Measurements from ENCODE around the gene FCMR. TPM values are rescaled to one million over a fixed set of nuclear protein-coding genes. Genes with fewer than 3 reads are reported as not detected.

Gene FCMR
- total RNA-seq, 2 donors from 2014 or later = not detected

- Mint-ChIP-seq H3K27ac (no peak overlapping the region), H3K27me3 (ENCODE audit: insufficient read depth) (peaks cover 42% of the 10 kb centered on the region), H3K9me3 (no peaks in the 10 kb centered on the region), H3K4me1 (peaks cover 7% of the 10 kb centered on the region), H3K4me3 (no peak overlapping the region), H3K36me3 (ENCODE audit: low read depth) (no peaks in the 10 kb centered on the region)
- peak; percentile 56 for DNase-seq
- H3K9ac ChIP-seq (ENCODE audit: extremely low read depth, low read length, poor library complexity, severe bottlenecking) = no peak overlapping the region
- no peaks in the 10 kb centered on the region for H3K4me1 ChIP-seq (ENCODE audit: control insufficient read depth, insufficient read depth, low read length)
- WGBS, 2 experiments (ENCODE audit: insufficient coverage in 1 of 2, insufficient read length in 1 of 2) = 76 to 100% methylated on average over 1 of the region's 1 CpG
- no peak for TF ChIP-seq CTCF (conservative IDR thresholded peaks at IDR 0.05)
- H3K9me3 ChIP-seq (ENCODE audit: control insufficient read depth, low read length) = no peaks in the 10 kb centered on the region
- H3K4me3 ChIP-seq (ENCODE audit: low read length) = no peak overlapping the region
- H3K36me3 ChIP-seq (ENCODE audit: control insufficient read depth, insufficient read depth, low read length) = no peaks in the 10 kb centered on the region
- H3K27me3 ChIP-seq (ENCODE audit: control insufficient read depth, insufficient read depth, low read length, poor library complexity, severe bottlenecking) = peaks cover 47% of the 10 kb centered on the region
- H3K27ac ChIP-seq (ENCODE audit: low read depth, low read length) = no peak overlapping the region
Observed at GRCh38 chr1:206863266-206863665, 58.5 kb downstream of the FCMR start.

GRCh38 chr1:206860165-206860564 is 61.6 kb downstream of the FCMR start:
- no peaks in the 10 kb centered on the region for H3K4me1 ChIP-seq (ENCODE audit: control insufficient read depth, insufficient read depth, low read length)
- peaks cover 23% of the 10 kb centered on the region for H3K27me3 Mint-ChIP-seq (ENCODE audit: insufficient read depth)
- no peak for TF ChIP-seq CTCF (conservative IDR thresholded peaks at IDR 0.05)
- H3K36me3 Mint-ChIP-seq (ENCODE audit: low read depth) = no peaks in the 10 kb centered on the region
- H3K36me3 ChIP-seq (ENCODE audit: control insufficient read depth, insufficient read depth, low read length) = no peaks in the 10 kb centered on the region
- no peak overlapping the region for H3K27ac Mint-ChIP-seq
- no peak overlapping the region for H3K4me3 Mint-ChIP-seq
- H3K9me3 ChIP-seq (ENCODE audit: control insufficient read depth, low read length) = no peaks in the 10 kb centered on the region
- no peak overlapping the region for H3K27ac ChIP-seq (ENCODE audit: low read depth, low read length)
- no peak overlapping the region for H3K9ac ChIP-seq (ENCODE audit: extremely low read depth, low read length, poor library complexity, severe bottlenecking)
- no peak overlapping the region for H3K4me3 ChIP-seq (ENCODE audit: low read length)
- peaks cover 21% of the 10 kb centered on the region for H3K27me3 ChIP-seq (ENCODE audit: control insufficient read depth, insufficient read depth, low read length, poor library complexity, severe bottlenecking)
- peaks cover 7% of the 10 kb centered on the region for H3K4me1 Mint-ChIP-seq
- 88 to 89% methylated on average over 1 to 4 of the region's 4 CpGs for WGBS, 2 experiments (ENCODE audit: insufficient coverage in 1 of 2, insufficient read length in 1 of 2)
- no peak for DNase-seq
- H3K9me3 Mint-ChIP-seq = no peaks in the 10 kb centered on the region

- no peak for DNase-seq
- Histone ChIP-seq H3K9ac (ENCODE audit: extremely low read depth, low read length, poor library complexity, severe bottlenecking) (no peak overlapping the region), H3K9me3 (ENCODE audit: control insufficient read depth, low read length) (no peaks in the 10 kb centered on the region), H3K36me3 (ENCODE audit: control insufficient read depth, insufficient read depth, low read length) (no peaks in the 10 kb centered on the region), H3K4me1 (ENCODE audit: control insufficient read depth, insufficient read depth, low read length) (no peaks in the 10 kb centered on the region), H3K4me3 (ENCODE audit: low read length) (no peak overlapping the region), H3K27ac (ENCODE audit: low read depth, low read length) (no peak overlapping the region), H3K27me3 (ENCODE audit: control insufficient read depth, insufficient read depth, low read length, poor library complexity, severe bottlenecking) (peaks cover 21% of the 10 kb centered on the region)
- Mint-ChIP-seq H3K27me3 (ENCODE audit: insufficient read depth) (peaks cover 20% of the 10 kb centered on the region), H3K27ac (no peak overlapping the region), H3K9me3 (no peaks in the 10 kb centered on the region), H3K4me3 (no peak overlapping the region), H3K4me1 (peaks cover 7% of the 10 kb centered on the region), H3K36me3 (ENCODE audit: low read depth) (no peaks in the 10 kb centered on the region)
- TF ChIP-seq CTCF (conservative IDR thresholded peaks at IDR 0.05) = no peak
- 75 to 92% methylated on average over 2 to 5 of the region's 5 CpGs for WGBS, 2 experiments (ENCODE audit: insufficient coverage in 1 of 2, insufficient read length in 1 of 2)
Observed at GRCh38 chr1:206859082-206859521, 62.6 kb downstream of the FCMR start.
